ENCODE data around the gene NDUFS6. TPM values are rescaled to one million over a fixed set of nuclear protein-coding genes. Genes with fewer than 3 reads are reported as not detected.

The NDUFS6 gene
- total and polyA plus RNA-seq, 8 donors, result 12.8 to 95.0 (median 86.0) TPM; not detected in 1

DNA sequence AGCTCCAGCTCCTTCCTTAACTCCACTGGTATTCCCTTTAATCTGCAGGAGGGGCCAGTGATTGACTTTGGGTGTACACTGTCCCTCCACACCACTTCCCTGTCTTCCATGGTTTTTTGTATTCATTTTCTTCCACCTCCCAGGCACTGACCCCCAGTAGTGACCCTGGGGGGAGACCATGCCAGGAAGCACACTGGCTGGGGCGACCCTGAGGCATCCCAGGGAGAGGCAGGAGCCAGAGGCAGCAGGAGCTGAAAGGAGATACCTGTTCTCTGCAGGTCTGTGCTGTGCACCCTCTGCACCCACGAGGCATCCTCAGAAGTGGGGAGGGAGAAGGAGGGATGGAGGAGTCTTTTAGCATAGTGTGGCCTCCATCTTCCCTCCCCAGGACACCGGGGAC lies 53.9 kb downstream of the NDUFS6 start:
- Histone ChIP-seq H3K27ac (no peak overlapping the region), H3K4me3 (no peak overlapping the region), H3K9me3 (no peaks in the 10 kb centered on the region), H3K4me1 (peaks cover 0 to 11% (median 0%) of the 10 kb centered on the region in 4 donors), H3K27me3 (peaks cover 7 to 73% (median 45%) of the 10 kb centered on the region in 3 donors), H3K36me3 (no peaks in the 10 kb centered on the region)
- no peak for DNase-seq
- WGBS, 5 donors, result 32 to 51% (median 40%) methylated on average over 3 of the region's 3 CpGs
- intact Hi-C loops (cut with DNase I; ENCODE audit: low total_unique reads), result no loop called here
- TF ChIP-seq EP300 (IDR thresholded peaks at IDR 0.05), result no peak
- TF ChIP-seq, protein P1, sequence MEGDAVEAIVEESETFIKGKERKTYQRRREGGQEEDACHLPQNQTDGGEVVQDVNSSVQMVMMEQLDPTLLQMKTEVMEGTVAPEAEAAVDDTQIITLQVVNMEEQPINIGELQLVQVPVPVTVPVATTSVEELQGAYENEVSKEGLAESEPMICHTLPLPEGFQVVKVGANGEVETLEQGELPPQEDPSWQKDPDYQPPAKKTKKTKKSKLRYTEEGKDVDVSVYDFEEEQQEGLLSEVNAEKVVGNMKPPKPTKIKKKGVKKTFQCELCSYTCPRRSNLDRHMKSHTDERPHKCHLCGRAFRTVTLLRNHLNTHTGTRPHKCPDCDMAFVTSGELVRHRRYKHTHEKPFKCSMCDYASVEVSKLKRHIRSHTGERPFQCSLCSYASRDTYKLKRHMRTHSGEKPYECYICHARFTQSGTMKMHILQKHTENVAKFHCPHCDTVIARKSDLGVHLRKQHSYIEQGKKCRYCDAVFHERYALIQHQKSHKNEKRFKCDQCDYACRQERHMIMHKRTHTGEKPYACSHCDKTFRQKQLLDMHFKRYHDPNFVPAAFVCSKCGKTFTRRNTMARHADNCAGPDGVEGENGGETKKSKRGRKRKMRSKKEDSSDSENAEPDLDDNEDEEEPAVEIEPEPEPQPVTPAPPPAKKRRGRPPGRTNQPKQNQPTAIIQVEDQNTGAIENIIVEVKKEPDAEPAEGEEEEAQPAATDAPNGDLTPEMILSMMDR (IDR thresholded peaks at IDR 0.05), result no peak

DNA sequence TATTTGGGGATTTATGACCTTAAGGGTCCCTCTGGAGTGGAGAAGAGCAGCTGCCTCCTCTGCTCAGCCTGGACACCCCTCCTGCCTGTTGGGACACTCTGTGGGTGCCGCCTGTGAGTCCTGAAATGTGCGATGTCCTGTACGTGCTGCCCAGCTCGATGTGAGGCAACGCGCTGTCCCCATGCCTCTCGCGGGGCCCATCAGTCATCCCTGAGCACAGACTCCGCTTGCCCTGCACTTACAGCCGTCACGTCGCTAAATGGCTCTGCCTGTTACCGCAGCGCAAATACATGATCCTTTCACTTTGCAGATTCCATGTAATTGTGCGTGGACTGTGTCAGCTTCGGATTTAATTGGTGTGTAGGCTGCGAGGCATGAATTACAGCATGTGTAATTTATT lies 54.4 kb downstream of the NDUFS6 start:
- peaks cover 0 to 11% (median 0%) of the 10 kb centered on the region in 4 donors for H3K4me1 ChIP-seq
- WGBS, 5 donors, result 61 to 81% (median 79%) methylated on average over 17 of the region's 17 CpGs
- no peak for DNase-seq
- H3K36me3 ChIP-seq, result no peaks in the 10 kb centered on the region
- TF ChIP-seq, protein P1 (IDR thresholded peaks at IDR 0.05), result no peak
- intact Hi-C loops (cut with DNase I; ENCODE audit: low total_unique reads), result no loop called here
- no peak overlapping the region for H3K4me3 ChIP-seq
- H3K9me3 ChIP-seq, result no peaks in the 10 kb centered on the region
- no peak overlapping the region for H3K27ac ChIP-seq
- H3K27me3 ChIP-seq, result peaks cover 7 to 68% (median 40%) of the 10 kb centered on the region in 3 donors

DNA sequence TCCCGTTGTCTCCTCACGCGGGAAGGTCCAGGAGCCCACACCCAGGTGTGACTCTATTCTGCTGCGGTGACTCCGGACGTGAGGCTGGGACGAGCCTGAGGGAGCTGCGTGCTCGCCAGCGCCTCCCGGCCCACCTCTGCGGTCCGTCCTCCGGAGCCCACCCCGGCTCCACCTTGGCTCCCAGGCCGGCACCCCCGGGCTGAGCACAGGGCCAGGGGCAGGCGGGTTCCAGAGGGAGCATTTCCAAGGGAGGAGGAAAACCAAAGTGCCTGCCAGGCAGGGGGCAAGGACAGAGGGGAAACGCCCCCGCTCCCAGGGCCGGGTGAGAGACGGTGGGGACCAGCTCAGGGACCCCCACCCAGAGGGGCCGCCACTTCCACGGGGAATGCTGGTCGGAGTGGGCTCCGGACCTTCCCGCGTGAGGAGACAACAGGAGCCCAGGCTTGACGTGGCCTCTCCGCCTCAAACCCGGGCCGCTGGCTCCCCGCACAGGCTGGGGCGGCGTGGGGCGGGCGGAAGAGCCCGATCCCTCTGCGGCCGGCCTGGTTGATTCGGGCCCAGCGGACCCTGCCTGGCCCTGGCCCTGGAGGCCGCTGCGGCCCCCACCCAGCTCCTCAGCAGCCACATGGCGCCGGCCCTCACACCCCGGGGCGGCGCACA lies 55.5 kb downstream of the NDUFS6 start:
- Histone ChIP-seq H3K4me1 (peaks cover 0 to 3% (median 0%) of the 10 kb centered on the region in 4 donors), H3K36me3 (no peaks in the 10 kb centered on the region), H3K27ac (no peak overlapping the region), H3K27me3 (peaks cover 0 to 61% (median 29%) of the 10 kb centered on the region in 3 donors), H3K4me3 (peak overlapping the region in 2 of 4 donors; percentile 20 to 31), H3K9me3 (no peaks in the 10 kb centered on the region)
- no peak for DNase-seq
- intact Hi-C loops (cut with DNase I; ENCODE audit: low total_unique reads), result no loop called here
- TF ChIP-seq POLR2A (IDR thresholded peaks at IDR 0.05) (no peak), EP300 (IDR thresholded peaks at IDR 0.05) (no peak), POLR2AphosphoS5 (IDR thresholded peaks at IDR 0.05) (no peak)
- TF ChIP-seq, protein P1 (IDR thresholded peaks at IDR 0.05), result no peak
- 39 to 80% (median 70%) methylated on average over 11 to 49 of the region's 49 CpGs for WGBS, 5 donors

DNA sequence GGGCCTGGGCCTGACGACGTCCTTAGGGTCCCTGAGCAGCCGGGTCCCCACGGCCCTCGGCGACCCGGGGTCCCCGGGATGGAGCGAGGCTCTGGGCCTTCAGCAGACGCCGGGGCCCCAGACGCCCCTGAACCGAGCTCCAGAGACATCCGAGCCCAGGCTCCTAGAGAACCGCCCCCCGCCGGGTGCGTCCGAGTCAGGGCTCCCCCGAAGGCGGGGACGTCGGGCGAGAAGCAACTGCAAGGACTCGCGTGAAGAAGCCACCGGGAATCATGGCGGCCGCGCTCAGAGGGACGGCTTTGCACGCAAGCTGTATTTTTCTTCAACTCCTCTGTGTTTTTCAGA lies 56.0 kb downstream of the NDUFS6 start:
- DNase-seq, result no peak
- 71 to 91% (median 88%) methylated on average over 6 to 32 of the region's 32 CpGs for WGBS, 5 donors
- H3K4me3 ChIP-seq, result peak overlapping the region in 2 of 4 donors; percentile 20 to 31
- no peaks in the 10 kb centered on the region for H3K9me3 ChIP-seq
- no peaks in the 10 kb centered on the region for H3K36me3 ChIP-seq
- no peak overlapping the region for H3K27ac ChIP-seq
- intact Hi-C loops (cut with DNase I; ENCODE audit: low total_unique reads), result no loop called here
- TF ChIP-seq EP300 (IDR thresholded peaks at IDR 0.05) (no peak), POLR2AphosphoS5 (IDR thresholded peaks at IDR 0.05) (no peak), POLR2A (IDR thresholded peaks at IDR 0.05) (no peak)
- TF ChIP-seq, protein P1 (IDR thresholded peaks at IDR 0.05), result no peak
- H3K27me3 ChIP-seq, result peaks cover 0 to 61% (median 24%) of the 10 kb centered on the region in 3 donors
- no peaks in the 10 kb centered on the region for H3K4me1 ChIP-seq
